ENCODE measurements around the gene ANAPC13.

The ANAPC13 gene

GRCh38 chr3:134485075-134485717, 589 bp downstream of the ANAPC13 start:
- Histone ChIP-seq H3K4me1 (ENCODE audit: control insufficient read depth, insufficient read depth, low read length, poor library complexity, severe bottlenecking) (peaks cover 7% of the 10 kb centered on the region), H3K36me3 (ENCODE audit: control insufficient read depth, insufficient read depth, low read length) (peaks cover 24% of the 10 kb centered on the region), H3K27ac (ENCODE audit: insufficient read depth, low read length, poor library complexity, severe bottlenecking) (peak overlapping the region; percentile 88), H3K27me3 (replicated peaks; ENCODE audit: control insufficient read depth, insufficient read depth, low read length, poor library complexity, severe bottlenecking) (no peaks in the 10 kb centered on the region), H3K4me3 (ENCODE audit: insufficient read depth, low read depth, low read length, poor library complexity, severe bottlenecking) (peak overlapping the region; percentile 80), H3K9me3 (ENCODE audit: control insufficient read depth, low read length) (no peaks in the 10 kb centered on the region)
- no peak for DNase-seq

GRCh38 chr3:134483195-134483900, 2.4 kb downstream of the ANAPC13 start:
- H3K4me1 ChIP-seq (ENCODE audit: control insufficient read depth, insufficient read depth, low read length, poor library complexity, severe bottlenecking): peaks cover 7% of the 10 kb centered on the region
- DNase-seq: no peak
- no peaks in the 10 kb centered on the region for H3K9me3 ChIP-seq (ENCODE audit: control insufficient read depth, low read length)
- no peak overlapping the region for H3K4me3 ChIP-seq (ENCODE audit: insufficient read depth, low read depth, low read length, poor library complexity, severe bottlenecking)
- peaks cover 32% of the 10 kb centered on the region for H3K36me3 ChIP-seq (ENCODE audit: control insufficient read depth, insufficient read depth, low read length)
- H3K27ac ChIP-seq (ENCODE audit: insufficient read depth, low read length, poor library complexity, severe bottlenecking): no peak overlapping the region
- no peaks in the 10 kb centered on the region for H3K27me3 ChIP-seq (replicated peaks; ENCODE audit: control insufficient read depth, insufficient read depth, low read length, poor library complexity, severe bottlenecking)

GRCh38 chr3:134482622-134483021, 3.2 kb downstream of the ANAPC13 start:
- H3K4me1 ChIP-seq (ENCODE audit: control insufficient read depth, insufficient read depth, low read length, poor library complexity, severe bottlenecking): peaks cover 7% of the 10 kb centered on the region
- DNase-seq: no peak
- peaks cover 39% of the 10 kb centered on the region for H3K36me3 ChIP-seq (ENCODE audit: control insufficient read depth, insufficient read depth, low read length)
- no peak overlapping the region for H3K4me3 ChIP-seq (ENCODE audit: insufficient read depth, low read depth, low read length, poor library complexity, severe bottlenecking)
- H3K9me3 ChIP-seq (ENCODE audit: control insufficient read depth, low read length): no peaks in the 10 kb centered on the region
- H3K27me3 ChIP-seq (replicated peaks; ENCODE audit: control insufficient read depth, insufficient read depth, low read length, poor library complexity, severe bottlenecking): no peaks in the 10 kb centered on the region
- no peak overlapping the region for H3K27ac ChIP-seq (ENCODE audit: insufficient read depth, low read length, poor library complexity, severe bottlenecking)

GRCh38 chr3:134481166-134481565, 4.6 kb downstream of the ANAPC13 start:
- Histone ChIP-seq H3K9me3 (ENCODE audit: control insufficient read depth, low read length) (no peaks in the 10 kb centered on the region), H3K4me1 (ENCODE audit: control insufficient read depth, insufficient read depth, low read length, poor library complexity, severe bottlenecking) (peaks cover 7% of the 10 kb centered on the region), H3K36me3 (ENCODE audit: control insufficient read depth, insufficient read depth, low read length) (peaks cover 54% of the 10 kb centered on the region), H3K4me3 (ENCODE audit: insufficient read depth, low read depth, low read length, poor library complexity, severe bottlenecking) (no peak overlapping the region), H3K27me3 (replicated peaks; ENCODE audit: control insufficient read depth, insufficient read depth, low read length, poor library complexity, severe bottlenecking) (no peaks in the 10 kb centered on the region), H3K27ac (ENCODE audit: insufficient read depth, low read length, poor library complexity, severe bottlenecking) (no peak overlapping the region)
- no peak for DNase-seq

GRCh38 chr3:134480546-134480945, 5.2 kb downstream of the ANAPC13 start:
- H3K36me3 ChIP-seq (ENCODE audit: control insufficient read depth, insufficient read depth, low read length): peaks cover 58% of the 10 kb centered on the region
- no peak overlapping the region for H3K27ac ChIP-seq (ENCODE audit: insufficient read depth, low read length, poor library complexity, severe bottlenecking)
- no peaks in the 10 kb centered on the region for H3K27me3 ChIP-seq (replicated peaks; ENCODE audit: control insufficient read depth, insufficient read depth, low read length, poor library complexity, severe bottlenecking)
- DNase-seq: no peak
- no peak overlapping the region for H3K4me3 ChIP-seq (ENCODE audit: insufficient read depth, low read depth, low read length, poor library complexity, severe bottlenecking)
- no peaks in the 10 kb centered on the region for H3K9me3 ChIP-seq (ENCODE audit: control insufficient read depth, low read length)
- peaks cover 7% of the 10 kb centered on the region for H3K4me1 ChIP-seq (ENCODE audit: control insufficient read depth, insufficient read depth, low read length, poor library complexity, severe bottlenecking)

- Histone ChIP-seq H3K9me3 (ENCODE audit: control insufficient read depth, low read length) (no peaks in the 10 kb centered on the region), H3K36me3 (ENCODE audit: control insufficient read depth, insufficient read depth, low read length) (peaks cover 58% of the 10 kb centered on the region), H3K4me3 (ENCODE audit: insufficient read depth, low read depth, low read length, poor library complexity, severe bottlenecking) (no peak overlapping the region), H3K27me3 (replicated peaks; ENCODE audit: control insufficient read depth, insufficient read depth, low read length, poor library complexity, severe bottlenecking) (no peaks in the 10 kb centered on the region), H3K27ac (ENCODE audit: insufficient read depth, low read length, poor library complexity, severe bottlenecking) (no peak overlapping the region), H3K4me1 (ENCODE audit: control insufficient read depth, insufficient read depth, low read length, poor library complexity, severe bottlenecking) (no peaks in the 10 kb centered on the region)
- no peak for DNase-seq
These were observed 7.8 kb downstream of the ANAPC13 start for GRCh38 chr3:134477938-134478337.

- Histone ChIP-seq H3K27me3 (replicated peaks; ENCODE audit: control insufficient read depth, insufficient read depth, low read length, poor library complexity, severe bottlenecking) (no peaks in the 10 kb centered on the region), H3K4me1 (ENCODE audit: control insufficient read depth, insufficient read depth, low read length, poor library complexity, severe bottlenecking) (no peaks in the 10 kb centered on the region), H3K4me3 (ENCODE audit: insufficient read depth, low read depth, low read length, poor library complexity, severe bottlenecking) (no peak overlapping the region), H3K27ac (ENCODE audit: insufficient read depth, low read length, poor library complexity, severe bottlenecking) (no peak overlapping the region), H3K9me3 (ENCODE audit: control insufficient read depth, low read length) (no peaks in the 10 kb centered on the region), H3K36me3 (ENCODE audit: control insufficient read depth, insufficient read depth, low read length) (peaks cover 50% of the 10 kb centered on the region)
- DNase-seq: no peak
These were observed 8.8 kb downstream of the ANAPC13 start for GRCh38 chr3:134477002-134477401.

- H3K27me3 ChIP-seq (replicated peaks; ENCODE audit: control insufficient read depth, insufficient read depth, low read length, poor library complexity, severe bottlenecking): no peaks in the 10 kb centered on the region
- no peak overlapping the region for H3K4me3 ChIP-seq (ENCODE audit: insufficient read depth, low read depth, low read length, poor library complexity, severe bottlenecking)
- no peaks in the 10 kb centered on the region for H3K4me1 ChIP-seq (ENCODE audit: control insufficient read depth, insufficient read depth, low read length, poor library complexity, severe bottlenecking)
- H3K27ac ChIP-seq (ENCODE audit: insufficient read depth, low read length, poor library complexity, severe bottlenecking): no peak overlapping the region
- no peak for DNase-seq
- peaks cover 44% of the 10 kb centered on the region for H3K36me3 ChIP-seq (ENCODE audit: control insufficient read depth, insufficient read depth, low read length)
- no peaks in the 10 kb centered on the region for H3K9me3 ChIP-seq (ENCODE audit: control insufficient read depth, low read length)
These were observed 9.5 kb downstream of the ANAPC13 start for GRCh38 chr3:134476306-134476705.

GRCh38 chr3:134474956-134475355, 10.8 kb downstream of the ANAPC13 start:
- DNase-seq: no peak
- no peaks in the 10 kb centered on the region for H3K4me1 ChIP-seq (ENCODE audit: control insufficient read depth, insufficient read depth, low read length, poor library complexity, severe bottlenecking)

GRCh38 chr3:134473868-134474546, 11.8 kb downstream of the ANAPC13 start:
- DNase-seq: peak; percentile 30 to 65 (median 47)
- Histone ChIP-seq H3K9me3 (ENCODE audit: control insufficient read depth, low read length) (no peaks in the 10 kb centered on the region), H3K4me1 (ENCODE audit: control insufficient read depth, insufficient read depth, low read length, poor library complexity, severe bottlenecking) (no peaks in the 10 kb centered on the region), H3K36me3 (ENCODE audit: control insufficient read depth, insufficient read depth, low read length) (peaks cover 32% of the 10 kb centered on the region), H3K4me3 (ENCODE audit: insufficient read depth, low read depth, low read length, poor library complexity, severe bottlenecking) (no peak overlapping the region), H3K27me3 (replicated peaks; ENCODE audit: control insufficient read depth, insufficient read depth, low read length, poor library complexity, severe bottlenecking) (no peaks in the 10 kb centered on the region), H3K27ac (ENCODE audit: insufficient read depth, low read length, poor library complexity, severe bottlenecking) (no peak overlapping the region)

More at GRCh38 chr3:134474956-134475355, 10.8 kb downstream of the ANAPC13 start:
- Histone ChIP-seq H3K4me3 (ENCODE audit: insufficient read depth, low read depth, low read length, poor library complexity, severe bottlenecking) (no peak overlapping the region), H3K27me3 (replicated peaks; ENCODE audit: control insufficient read depth, insufficient read depth, low read length, poor library complexity, severe bottlenecking) (no peaks in the 10 kb centered on the region), H3K27ac (ENCODE audit: insufficient read depth, low read length, poor library complexity, severe bottlenecking) (no peak overlapping the region), H3K36me3 (ENCODE audit: control insufficient read depth, insufficient read depth, low read length) (peaks cover 32% of the 10 kb centered on the region), H3K9me3 (ENCODE audit: control insufficient read depth, low read length) (no peaks in the 10 kb centered on the region)

Measured in effector memory CD4-positive, alpha-beta T cell (primary cell).